ENCODE measurements around the gene COX15. TPM values are rescaled to one million over a fixed set of nuclear protein-coding genes. Genes with fewer than 3 reads are reported as not detected.

Gene COX15
- total RNA-seq, 2 experiments from 2014 or later, result 36.1 to 39.3 TPM

GRCh38 chr10:99698504-99699080 lies 33.3 kb downstream of the COX15 start:
- Mint-ChIP-seq H3K27ac (no peak overlapping the region), H3K27me3 (ENCODE audit: low read depth) (no peaks in the 10 kb centered on the region), H3K4me3 (no peak overlapping the region), H3K4me1 (ENCODE audit: low read depth) (no peaks in the 10 kb centered on the region), H3K36me3 (ENCODE audit: low read depth) (peaks cover 22% of the 10 kb centered on the region), H3K9me3 (ENCODE audit: insufficient read depth) (no peaks in the 10 kb centered on the region)
- ATAC-seq (no peak), DNase-seq (no peak)
- ChIA-PET CTCF (interaction anchor here (0.9 kb wide), 1 partner anchor 11 kb away, joined by 3 read pairs; no protein-coding TSS in a partner anchor), POLR2A (no interaction called here)

- peaks cover 16% of the 10 kb centered on the region for H3K36me3 Mint-ChIP-seq (ENCODE audit: low read depth)
- DNase-seq, result no peak
- no peaks in the 10 kb centered on the region for H3K4me1 Mint-ChIP-seq (ENCODE audit: low read depth)
- POLR2A ChIA-PET, result no interaction called here
- H3K4me3 Mint-ChIP-seq, result no peak overlapping the region
- no peaks in the 10 kb centered on the region for H3K9me3 Mint-ChIP-seq (ENCODE audit: insufficient read depth)
- no peak for ATAC-seq
- H3K27me3 Mint-ChIP-seq (ENCODE audit: low read depth), result no peaks in the 10 kb centered on the region
- H3K27ac Mint-ChIP-seq, result no peak overlapping the region
- CTCF ChIA-PET, result no interaction called here
Observed at GRCh38 chr10:99695761-99696160, 36.2 kb downstream of the COX15 start.

- DNase-seq (no peak), ATAC-seq (no peak)
- Mint-ChIP-seq H3K36me3 (ENCODE audit: low read depth) (peaks cover 11% of the 10 kb centered on the region), H3K27me3 (ENCODE audit: low read depth) (no peaks in the 10 kb centered on the region), H3K4me1 (ENCODE audit: low read depth) (no peaks in the 10 kb centered on the region), H3K9me3 (ENCODE audit: insufficient read depth) (no peaks in the 10 kb centered on the region), H3K27ac (no peak overlapping the region), H3K4me3 (no peak overlapping the region)
- ChIA-PET POLR2A (no interaction called here), CTCF (no interaction called here)
Observed at GRCh38 chr10:99693933-99694583, 37.9 kb downstream of the COX15 start.

GRCh38 chr10:99689461-99689860 lies 42.5 kb downstream of the COX15 start:
- ATAC-seq (no peak), DNase-seq (no peak)
- H3K4me3 Mint-ChIP-seq, result no peak overlapping the region
- H3K36me3 Mint-ChIP-seq (ENCODE audit: low read depth), result peaks cover 7% of the 10 kb centered on the region
- no peaks in the 10 kb centered on the region for H3K9me3 Mint-ChIP-seq (ENCODE audit: insufficient read depth)
- H3K27me3 Mint-ChIP-seq (ENCODE audit: low read depth), result no peaks in the 10 kb centered on the region
- no peak overlapping the region for H3K27ac Mint-ChIP-seq
- ChIA-PET POLR2A (no interaction called here), CTCF (no interaction called here)
- H3K4me1 Mint-ChIP-seq (ENCODE audit: low read depth), result peaks cover 7% of the 10 kb centered on the region

GRCh38 chr10:99685597-99685967 lies 46.3 kb downstream of the COX15 start:
- CTCF ChIA-PET, result no interaction called here
- Mint-ChIP-seq H3K27ac (no peak overlapping the region), H3K4me3 (no peak overlapping the region), H3K4me1 (ENCODE audit: low read depth) (peaks cover 7% of the 10 kb centered on the region), H3K9me3 (ENCODE audit: insufficient read depth) (no peaks in the 10 kb centered on the region), H3K27me3 (ENCODE audit: low read depth) (no peaks in the 10 kb centered on the region), H3K36me3 (ENCODE audit: low read depth) (peaks cover 3% of the 10 kb centered on the region)
- no peak for DNase-seq
- ATAC-seq, result no peak
- POLR2A ChIA-PET, result no interaction called here

- POLR2A ChIA-PET, result no interaction called here
- CTCF ChIA-PET, result interaction anchor here (1.0 kb wide), 1 partner anchor 23 kb away, joined by 5 read pairs; the partner anchor contains the start of gene ENTPD7
- H3K27me3 Mint-ChIP-seq (ENCODE audit: low read depth), result no peaks in the 10 kb centered on the region
- peaks cover 12% of the 10 kb centered on the region for H3K4me1 Mint-ChIP-seq (ENCODE audit: low read depth)
- no peak overlapping the region for H3K4me3 Mint-ChIP-seq
- H3K27ac Mint-ChIP-seq, result no peak overlapping the region
- H3K9me3 Mint-ChIP-seq (ENCODE audit: insufficient read depth), result no peaks in the 10 kb centered on the region
- DNase-seq (no peak), ATAC-seq (peak; percentile 69)
- peaks cover 9% of the 10 kb centered on the region for H3K36me3 Mint-ChIP-seq (ENCODE audit: low read depth)
Observed at GRCh38 chr10:99682752-99683151, 49.2 kb downstream of the COX15 start.

Other genes with a start within 250 kb of the COX15 start
- gene NKX2-3, start 199.2 kb downstream of the COX15 start, total RNA-seq, result not detected
- gene SLC25A28, start 111.7 kb downstream of the COX15 start, total RNA-seq, result 10 to 100 TPM; 50.7 to 55.0 TPM
- 1 to 10 TPM; 5.8 to 6.0 TPM for gene ENTPD7, start 72.6 kb downstream of the COX15 start, total RNA-seq
- gene CUTC, start 107 bp upstream of the COX15 start, total RNA-seq, result 10 to 100 TPM; 24.0 to 25.8 TPM
- gene ABCC2, start 50.5 kb upstream of the COX15 start, total RNA-seq, result under 1 TPM; 0.76 to 0.97 TPM

Measured in activated CD8-positive, alpha-beta T cell treated with anti-CD3 and anti-CD28 coated beads, Interleukin-2, amount 10 ng/mL, durations not matched to agents 7 days and 5 days (primary cell).